Heart right ventricle (tissue), 16 donors: ENCODE data around the gene MORC2. TPM values are rescaled to one million over a fixed set of nuclear protein-coding genes. Genes with fewer than 3 reads are reported as not detected.

ENCODE experiments used
- ATAC-seq, 8 donors: fragments of 200-7000 bp; cut with Tn5 transposase; one replicate each; pipeline ENCODE4 v1.9.1; 2020; ENCODE audit warnings: mild to moderate bottlenecking in 8 of 8, moderate library complexity in 8 of 8, moderate number of reproducible peaks in 1 of 8
- DNase-seq, 2 donors: peaks; one replicate each; pipeline ENCODE4 v3.0.0-alpha.2; 2020
- H3K27ac ChIP-seq, 10 donors: fragments of 200-600 bp; sonication (generic) in 2 of 10; one replicate each; pipeline versions ENCODE4 v1.5.0 to v1.8.0; 2020 to 2022; ENCODE audit warnings: mild to moderate bottlenecking in 3 of 10
- H3K27me3 ChIP-seq, 7 donors: fragments of 200-600 bp; one replicate each; pipeline ENCODE4 v1.8.0; 2021 to 2022; ENCODE audit warnings: mild to moderate bottlenecking in 2 of 7
- H3K36me3 ChIP-seq, 9 donors: fragments of 200-600 bp; sonication (generic) in 1 of 9; one replicate each; pipeline versions ENCODE4 v1.5.0 to v1.8.0; 2020 to 2022; ENCODE audit warnings: mild to moderate bottlenecking in 2 of 9
- H3K4me1 ChIP-seq, 9 donors: fragments of 200-600 bp; sonication (generic) in 1 of 9; one replicate each; pipeline versions ENCODE4 v1.5.0 to v1.8.0; 2020 to 2022; ENCODE audit warnings: mild to moderate bottlenecking in 4 of 9
- H3K4me3 ChIP-seq, 10 donors: fragments of 200-600 bp; sonication (generic) in 2 of 10; one replicate each; pipeline versions ENCODE4 v1.5.0 to v1.8.0; 2020 to 2022; ENCODE audit warnings: mild to moderate bottlenecking in 7 of 10, moderate library complexity in 2 of 10
- H3K9me3 ChIP-seq, 11 donors: fragments of 200-600 bp in 10 of 11; sonication (generic) in 2 of 11; one replicate each; pipeline versions ENCODE4 v1.5.0 to v1.8.0; 2013 to 2022; ENCODE audit warnings: mild to moderate bottlenecking in 2 of 11, control low read depth in 1 of 11, moderate library complexity in 1 of 11
- WGBS, 2 donors: extraction: QIAGEN DNeasy Blood & Tissue Kit; methylation state at CpG; one replicate each; pipeline ENCODE4 v1.1.7; 2013; ENCODE audit warnings: inconsistent platforms in 1 of 2; 5-methylcytosine and 5-hydroxymethylcytosine counted together
- intact Hi-C, 10 donors: fragments of 100-400 bp; cut with DNase I; formaldehyde crosslinking; loops; one replicate each; pipeline versions ENCODE4 v1.11.1 to v1.14.2; 2022
- polyA plus RNA-seq, 2 donors: library from polyadenylated mRNA; stranded (reverse); fragments of 200-250 nt; gene quantifications; one replicate each; pipeline ENCODE4 v1.2.3, GENCODE V29; 2013
- total RNA-seq, 10 donors: library from RNA; stranded (reverse); fragmentation: NEBNext Ultra II Directional in 3 of 10; extraction: Animal tissue kit (Norgen Biotek cat#: 25700) in 3 of 10; gene quantifications; one replicate each; pipeline versions ENCODE4 v1.2.1 to v1.2.4, GENCODE V29; 2021 to 2023
- TF ChIP-seq, protein P1 (sequence below), 9 donors: fragments of 200-600 bp; sonication (generic) in 2 of 9; IDR thresholded peaks; one replicate each; pipeline versions ENCODE4 v1.5.0 to v1.8.0; 2021 to 2022; ENCODE audit warnings: antibody characterized with exemption in 9 of 9, mild to moderate bottlenecking in 5 of 9, moderate library complexity in 1 of 9
- donor health status: Arrhythmogenic right ventricular cardiomyopathy.
- donor health status: ischemic (EF 13 %, LVEDD 7.1; RV severe dilation, severe dysfunction).
- donor health status: healthy with polysubstance abuse.
- donor health status: DM: no; HTN: yes; CAD: no.
- donor health status: DM: no; HTN: no; CAD: no.
- donor health status: ischemic (EF 25% LVEDD 6.9; RV normal size, moderate dysfunction).
- donor health status: ischemic (EF 25% LVEDD 5.7; RV mildly dilated, moderate dysfunction).
- donor health status: healthy.
- donor health status: DM: yes; HTN: yes; CAD: no.
- donor health status: Ischemic cardiomyopathy.
- donor health status: ischemic (EF 35%, LVEDD 5.7; RV mildly dilated, moderate dysfunction).
- donor health status: nonischemic (EF 11% LVEDD 7.7; RV severe dilation, severe dysfunction).
- donor health status: DM: yes; HTN: yes; CAD: no.
- donor health status: PGD.
- donor health status: ischemic (EF 29% LVEDD 5.4; RV normal size, mild dysfunction).
- donor health status: nonischemic (EF 23%, LVEDD 6.1; RV moderate dilation, normal function).

Gene MORC2
- total and polyA plus RNA-seq, 12 donors, result 14.1 to 27.8 (median 20.5) TPM

DNA sequence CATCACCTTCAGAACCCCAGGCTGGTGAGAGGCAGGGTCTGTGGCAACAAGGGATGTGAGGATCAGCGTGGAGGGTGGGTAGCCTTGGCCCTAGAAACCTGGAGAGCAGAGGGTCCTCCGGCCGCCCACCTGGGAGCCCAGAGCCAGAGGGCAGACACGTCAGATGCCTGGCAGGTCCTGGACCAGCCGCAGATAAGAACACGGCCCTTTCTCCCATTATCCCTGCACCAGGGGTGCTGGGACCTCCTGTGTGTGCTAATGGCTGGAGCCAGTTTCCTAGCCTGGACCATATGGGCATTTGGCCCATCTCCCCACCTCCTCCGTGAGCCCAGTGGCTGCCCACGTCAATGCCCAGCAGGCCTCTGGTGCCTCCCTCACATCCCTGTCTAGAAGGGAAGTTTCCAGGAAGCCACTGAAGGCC is 88.4 kb downstream of the MORC2 start:
- Histone ChIP-seq H3K4me1 (peaks cover 4 to 74% (median 47%) of the 10 kb centered on the region in 9 donors), H3K4me3 (no peak overlapping the region), H3K36me3 (no peaks in the 10 kb centered on the region), H3K9me3 (no peaks in the 10 kb centered on the region), H3K27me3 (no peaks in the 10 kb centered on the region), H3K27ac (peak overlapping the region in 1 of 10 donors; percentile 58)
- DNase-seq (peak in 1 of 2 donors; percentile 4), ATAC-seq (no peak)
- intact Hi-C loops, result loop anchor here in 1 of 10 donors (10.0 kb wide), 1 partner anchor 115 kb away; no protein-coding TSS in a partner anchor
- 89 to 92% methylated on average over 8 of the region's 8 CpGs for WGBS, 2 donors
- TF ChIP-seq, protein P1, sequence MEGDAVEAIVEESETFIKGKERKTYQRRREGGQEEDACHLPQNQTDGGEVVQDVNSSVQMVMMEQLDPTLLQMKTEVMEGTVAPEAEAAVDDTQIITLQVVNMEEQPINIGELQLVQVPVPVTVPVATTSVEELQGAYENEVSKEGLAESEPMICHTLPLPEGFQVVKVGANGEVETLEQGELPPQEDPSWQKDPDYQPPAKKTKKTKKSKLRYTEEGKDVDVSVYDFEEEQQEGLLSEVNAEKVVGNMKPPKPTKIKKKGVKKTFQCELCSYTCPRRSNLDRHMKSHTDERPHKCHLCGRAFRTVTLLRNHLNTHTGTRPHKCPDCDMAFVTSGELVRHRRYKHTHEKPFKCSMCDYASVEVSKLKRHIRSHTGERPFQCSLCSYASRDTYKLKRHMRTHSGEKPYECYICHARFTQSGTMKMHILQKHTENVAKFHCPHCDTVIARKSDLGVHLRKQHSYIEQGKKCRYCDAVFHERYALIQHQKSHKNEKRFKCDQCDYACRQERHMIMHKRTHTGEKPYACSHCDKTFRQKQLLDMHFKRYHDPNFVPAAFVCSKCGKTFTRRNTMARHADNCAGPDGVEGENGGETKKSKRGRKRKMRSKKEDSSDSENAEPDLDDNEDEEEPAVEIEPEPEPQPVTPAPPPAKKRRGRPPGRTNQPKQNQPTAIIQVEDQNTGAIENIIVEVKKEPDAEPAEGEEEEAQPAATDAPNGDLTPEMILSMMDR (IDR thresholded peaks at IDR 0.05), result no peak

DNA sequence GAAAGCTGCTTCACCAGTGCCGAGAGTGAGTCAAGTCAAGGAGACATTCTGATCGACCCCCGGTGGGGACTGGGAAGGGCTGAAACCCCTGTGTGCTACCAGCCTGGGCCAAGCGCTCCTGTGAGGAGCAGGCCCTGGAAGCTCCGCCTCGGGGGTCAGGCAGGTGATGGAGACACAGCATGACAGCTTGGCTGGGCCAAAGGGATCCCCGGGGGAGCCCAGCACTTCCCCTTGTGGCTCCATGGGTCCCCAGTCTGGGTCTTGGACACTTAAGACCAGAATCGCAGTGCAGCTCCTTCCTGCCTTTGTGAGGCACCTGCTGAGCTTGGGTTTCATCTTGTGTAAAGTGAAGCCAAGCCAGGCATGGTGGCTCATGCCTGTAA is 89.2 kb downstream of the MORC2 start:
- Histone ChIP-seq H3K4me3 (no peak overlapping the region), H3K27me3 (no peaks in the 10 kb centered on the region), H3K27ac (peak overlapping the region in 6 of 10 donors; percentile 58 to 74 (median 66)), H3K9me3 (no peaks in the 10 kb centered on the region), H3K36me3 (no peaks in the 10 kb centered on the region), H3K4me1 (peaks cover 4 to 74% (median 47%) of the 10 kb centered on the region in 9 donors)
- intact Hi-C loops, result loop anchor here in 1 of 10 donors (10.0 kb wide), 1 partner anchor 65 kb away; no protein-coding TSS in a partner anchor
- TF ChIP-seq, protein P1 (IDR thresholded peaks at IDR 0.05), result no peak
- ATAC-seq (no peak), DNase-seq (peak in 1 of 2 donors; percentile 4)
- 58% methylated on average over 8 of the region's 8 CpGs for WGBS, 2 donors

DNA sequence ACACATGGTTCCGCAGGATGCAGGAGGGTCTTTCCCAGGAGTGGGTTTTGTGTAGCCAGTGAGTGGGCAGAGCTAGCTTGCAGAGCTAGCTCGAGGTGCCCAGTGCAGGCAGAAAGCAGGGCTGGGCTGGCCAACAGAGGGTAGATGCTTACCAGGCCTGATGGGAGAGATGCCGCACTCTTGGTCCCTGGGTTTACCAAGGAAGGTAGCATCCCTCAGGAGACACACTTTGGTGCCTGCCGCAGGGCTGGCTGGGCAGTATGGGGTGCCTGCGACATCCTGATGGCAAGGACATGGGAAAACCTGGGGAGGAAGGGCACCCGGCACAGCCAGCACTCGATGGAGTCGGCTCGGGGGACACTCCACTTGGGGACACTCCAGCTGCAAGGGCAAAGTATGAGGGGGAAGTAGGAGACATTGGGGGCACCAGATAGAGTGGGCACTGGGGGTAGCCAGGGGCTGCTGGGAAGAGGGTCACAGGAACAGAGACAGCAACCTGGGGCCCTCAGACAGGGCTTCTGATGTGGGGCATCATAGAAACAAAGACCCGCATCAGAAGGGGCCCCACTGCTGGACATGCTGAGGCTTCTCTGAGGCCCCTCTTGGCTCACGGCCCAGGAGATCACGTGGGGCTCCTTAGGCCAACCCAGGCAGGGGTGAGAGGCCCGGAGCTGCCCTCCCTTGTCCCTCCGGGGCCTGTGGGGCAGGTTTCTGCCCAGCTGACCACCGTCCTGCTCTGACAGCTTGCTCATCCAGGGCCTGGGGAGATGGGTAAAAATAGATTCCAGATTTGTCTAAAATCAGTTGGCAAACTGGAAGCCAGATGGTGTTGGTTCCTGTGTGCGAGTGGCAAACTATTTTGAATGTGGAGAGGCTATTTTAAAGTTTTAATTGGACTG is 89.8 kb downstream of the MORC2 start:
- Histone ChIP-seq H3K36me3 (no peaks in the 10 kb centered on the region), H3K4me3 (no peak overlapping the region), H3K4me1 (peaks cover 4 to 74% (median 47%) of the 10 kb centered on the region in 9 donors), H3K27ac (peak overlapping the region in 7 of 10 donors; percentile 58 to 74 (median 65)), H3K9me3 (no peaks in the 10 kb centered on the region), H3K27me3 (no peaks in the 10 kb centered on the region)
- TF ChIP-seq, protein P1 (IDR thresholded peaks at IDR 0.05), result no peak
- ATAC-seq (peak in 2 of 8 donors; percentile 18 to 29), DNase-seq (peak in 1 of 2 donors; percentile 17)
- WGBS, 2 donors, result 54 to 61% methylated on average over 16 of the region's 16 CpGs
- intact Hi-C loops, result loop anchor here in 1 of 10 donors (10.0 kb wide), 1 partner anchor 64 kb away; no protein-coding TSS in a partner anchor

DNA sequence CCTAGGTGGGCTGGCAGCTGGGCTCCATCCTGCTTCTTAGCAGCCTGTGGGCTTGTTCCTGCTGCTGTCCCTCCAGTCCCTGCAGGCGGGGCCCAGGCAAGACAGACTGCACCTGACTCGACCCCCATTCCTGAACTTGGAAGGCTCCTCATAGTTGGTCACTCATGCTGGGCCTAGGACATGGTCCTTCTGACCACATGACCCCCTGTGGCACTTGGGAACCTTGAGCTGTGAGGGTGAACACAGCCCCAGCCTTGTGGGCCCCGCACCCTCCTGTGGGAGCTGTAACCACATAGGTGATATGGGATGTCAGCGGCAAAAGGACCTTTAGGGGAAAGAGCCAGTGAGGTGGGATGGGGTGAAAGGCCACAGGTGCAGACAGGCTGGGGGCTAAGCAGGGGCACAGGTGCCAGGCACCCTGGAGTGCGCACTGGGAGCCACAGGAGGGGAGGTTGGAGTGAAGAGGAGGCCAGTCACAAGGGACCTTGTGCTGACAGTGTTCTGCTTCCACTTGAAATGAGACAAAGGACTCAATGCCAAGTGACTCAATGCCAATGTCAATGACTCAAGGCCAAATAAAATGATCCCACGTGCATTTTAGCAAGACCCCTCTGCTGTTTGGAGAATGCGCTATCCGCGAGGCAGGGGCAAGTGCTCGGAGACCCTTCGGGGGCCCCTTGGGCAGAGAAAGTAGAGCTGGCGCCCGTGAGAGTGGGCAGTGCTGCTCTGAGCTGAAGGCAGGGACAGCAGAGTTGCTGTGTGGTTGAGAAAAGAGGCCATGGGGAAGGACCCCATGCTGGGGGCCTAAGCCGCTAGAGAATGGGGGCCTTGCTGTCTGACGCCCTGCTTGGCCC is 90.7 kb downstream of the MORC2 start:
- Histone ChIP-seq H3K27me3 (no peaks in the 10 kb centered on the region), H3K36me3 (no peaks in the 10 kb centered on the region), H3K27ac (peak overlapping the region in 7 of 10 donors; percentile 58 to 74 (median 65)), H3K9me3 (no peaks in the 10 kb centered on the region), H3K4me1 (peaks cover 4 to 74% (median 47%) of the 10 kb centered on the region in 9 donors), H3K4me3 (no peak overlapping the region)
- TF ChIP-seq, protein P1 (IDR thresholded peaks at IDR 0.05), result no peak
- DNase-seq (peak in 1 of 2 donors; percentile 13), ATAC-seq (peak in 5 of 8 donors; percentile 30 to 62 (median 43))
- 74 to 77% methylated on average over 15 of the region's 15 CpGs for WGBS, 2 donors
- intact Hi-C loops, result loop anchor here in 1 of 10 donors (10.0 kb wide), 1 partner anchor 63 kb away; no protein-coding TSS in a partner anchor
